WTC11 (cell line): ENCODE results near the gene PIRT.

Experiments
- ATF1 ChIP-seq: sonication (generic); formaldehyde crosslinking; IDR thresholded peaks from 2 replicates; pipeline ENCODE4 v1.8.1; 2023; ENCODE audit warnings: mild to moderate bottlenecking, moderate library complexity, missing genetic modification reagents
- TF ChIP-seq, protein P1 (sequence below): fragments of 200-600 bp; IDR thresholded peaks from 2 replicates; pipeline ENCODE4 v1.8.0; 2022; ENCODE audit warnings: antibody characterized with exemption
- TF ChIP-seq, protein P2 (sequence below): sonication (generic); formaldehyde crosslinking; IDR thresholded peaks from 2 replicates; pipeline ENCODE4 v1.8.1; 2023; ENCODE audit warnings: mild to moderate bottlenecking, missing genetic modification reagents, moderate library complexity
- TF ChIP-seq, protein P3 (sequence below): sonication (generic); formaldehyde crosslinking; conservative IDR thresholded peaks from 2 replicates; pipeline ENCODE4 v1.8.1; 2022; ENCODE audit warnings: mild to moderate bottlenecking, missing genetic modification reagents
- TF ChIP-seq, protein P4 (sequence below): sonication (generic); formaldehyde crosslinking; IDR thresholded peaks from 2 replicates; pipeline ENCODE4 v1.8.0; 2022; ENCODE audit warnings: mild to moderate bottlenecking, missing genetic modification reagents

DNA sequence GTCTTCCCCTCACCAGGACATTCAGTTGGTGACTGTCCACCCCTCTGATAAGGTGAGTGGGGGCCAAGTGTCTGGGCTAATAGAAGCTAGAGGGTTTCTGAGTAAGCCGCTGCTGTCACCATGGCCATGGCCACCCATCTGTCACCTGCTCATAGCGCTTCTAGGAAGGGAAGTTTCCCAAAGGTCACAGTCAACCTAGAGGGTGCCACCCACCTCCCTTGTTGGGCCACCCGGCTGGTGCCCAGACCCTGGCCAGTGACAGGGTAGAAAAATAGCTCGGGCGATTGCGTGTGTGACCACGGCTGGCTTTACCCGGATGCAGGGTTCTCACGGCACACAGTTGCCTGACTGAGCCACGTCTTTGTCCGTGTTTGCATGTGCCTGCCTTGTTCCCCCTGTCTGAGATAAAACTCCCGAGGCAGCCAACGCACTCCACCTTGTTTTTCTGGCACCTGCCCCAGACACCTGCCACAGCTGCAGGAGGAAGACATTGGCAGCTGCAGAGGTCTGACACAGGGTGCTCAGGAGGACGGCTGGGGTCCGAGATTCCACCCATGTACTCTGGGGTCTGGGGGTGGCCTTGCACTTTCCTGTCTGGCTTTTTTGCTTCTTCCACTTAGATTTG, 809 bp downstream of the PIRT start:
- TF ChIP-seq, protein P1, sequence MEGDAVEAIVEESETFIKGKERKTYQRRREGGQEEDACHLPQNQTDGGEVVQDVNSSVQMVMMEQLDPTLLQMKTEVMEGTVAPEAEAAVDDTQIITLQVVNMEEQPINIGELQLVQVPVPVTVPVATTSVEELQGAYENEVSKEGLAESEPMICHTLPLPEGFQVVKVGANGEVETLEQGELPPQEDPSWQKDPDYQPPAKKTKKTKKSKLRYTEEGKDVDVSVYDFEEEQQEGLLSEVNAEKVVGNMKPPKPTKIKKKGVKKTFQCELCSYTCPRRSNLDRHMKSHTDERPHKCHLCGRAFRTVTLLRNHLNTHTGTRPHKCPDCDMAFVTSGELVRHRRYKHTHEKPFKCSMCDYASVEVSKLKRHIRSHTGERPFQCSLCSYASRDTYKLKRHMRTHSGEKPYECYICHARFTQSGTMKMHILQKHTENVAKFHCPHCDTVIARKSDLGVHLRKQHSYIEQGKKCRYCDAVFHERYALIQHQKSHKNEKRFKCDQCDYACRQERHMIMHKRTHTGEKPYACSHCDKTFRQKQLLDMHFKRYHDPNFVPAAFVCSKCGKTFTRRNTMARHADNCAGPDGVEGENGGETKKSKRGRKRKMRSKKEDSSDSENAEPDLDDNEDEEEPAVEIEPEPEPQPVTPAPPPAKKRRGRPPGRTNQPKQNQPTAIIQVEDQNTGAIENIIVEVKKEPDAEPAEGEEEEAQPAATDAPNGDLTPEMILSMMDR = no peak
- TF ChIP-seq, protein P2, sequence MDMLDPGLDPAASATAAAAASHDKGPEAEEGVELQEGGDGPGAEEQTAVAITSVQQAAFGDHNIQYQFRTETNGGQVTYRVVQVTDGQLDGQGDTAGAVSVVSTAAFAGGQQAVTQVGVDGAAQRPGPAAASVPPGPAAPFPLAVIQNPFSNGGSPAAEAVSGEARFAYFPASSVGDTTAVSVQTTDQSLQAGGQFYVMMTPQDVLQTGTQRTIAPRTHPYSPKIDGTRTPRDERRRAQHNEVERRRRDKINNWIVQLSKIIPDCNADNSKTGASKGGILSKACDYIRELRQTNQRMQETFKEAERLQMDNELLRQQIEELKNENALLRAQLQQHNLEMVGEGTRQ (CRISPR knock-in tag) = no peak
- TF ChIP-seq, protein P3, sequence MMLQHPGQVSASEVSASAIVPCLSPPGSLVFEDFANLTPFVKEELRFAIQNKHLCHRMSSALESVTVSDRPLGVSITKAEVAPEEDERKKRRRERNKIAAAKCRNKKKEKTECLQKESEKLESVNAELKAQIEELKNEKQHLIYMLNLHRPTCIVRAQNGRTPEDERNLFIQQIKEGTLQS (CRISPR knock-in tag) = no peak
- no peak for TF ChIP-seq ATF1 (CRISPR knock-in tag)
- TF ChIP-seq, protein P4, sequence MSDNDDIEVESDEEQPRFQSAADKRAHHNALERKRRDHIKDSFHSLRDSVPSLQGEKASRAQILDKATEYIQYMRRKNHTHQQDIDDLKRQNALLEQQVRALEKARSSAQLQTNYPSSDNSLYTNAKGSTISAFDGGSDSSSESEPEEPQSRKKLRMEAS = no peak
